GM10248 (cell line): ENCODE measurements around the gene MARCHF6.
"Not testable (repeated sequence)": the region's sequence is repeated elsewhere in the genome, so short reads cannot be mapped to it uniquely, and the experiment has no call there.

Source experiments
- CTCF ChIA-PET: fragments of 300-600 bp; sonication (Branson Sonifier 250); formaldehyde crosslinking; extraction: SDS; loops from one replicate; lab custom pipeline; 2021; ENCODE audit warnings: antibody characterized with exemption; lab: Yijun Ruan, JAX
- POLR2A ChIA-PET: fragments of 350-650 bp; sonication (Branson Sonifier 250); formaldehyde crosslinking; extraction: SDS; loops from one replicate; lab custom pipeline; 2020; ENCODE audit warnings: antibody characterized with exemption; lab: Yijun Ruan, JAX
- DNase-seq: peaks from one replicate; pipeline ENCODE4 v3.0.0; 2012; ENCODE audit errors: extremely low spot score
- TF ChIP-seq, protein P1 (sequence below): IDR thresholded peaks from 2 replicates; pipeline ENCODE4 v1.5.1; 2012; ENCODE audit warnings: mild to moderate bottlenecking, low read depth; ENCODE audit errors: extremely low read depth, missing control alignments, control extremely low read depth

Gene MARCHF6

DNA sequence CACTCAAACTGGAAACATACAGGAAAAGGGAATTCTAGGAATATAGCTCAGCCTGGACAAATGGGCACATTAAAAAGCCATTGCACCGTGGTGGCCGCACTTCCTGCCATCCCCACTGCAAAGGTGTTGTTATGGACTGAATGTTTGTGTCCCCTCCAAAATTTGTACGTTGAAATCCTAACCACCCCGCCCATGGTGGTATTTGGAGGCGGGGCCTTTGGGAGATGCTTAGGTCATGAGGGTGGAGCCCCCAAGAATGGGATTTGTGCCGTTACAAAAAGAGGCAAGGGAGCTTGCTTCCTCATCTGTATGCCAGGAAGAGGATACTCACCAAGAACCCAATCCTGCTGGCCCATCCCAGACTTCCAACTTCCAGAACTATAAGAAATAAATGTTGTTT, 44.7 kb upstream of the MARCHF6 start:
- ChIA-PET CTCF (interaction anchor here (0.7 to 1.4 kb wide), 2 partner anchors 23 to 25 kb away, joined by 3 read pairs; no protein-coding TSS in a partner anchor), POLR2A (no interaction called here)
- DNase-seq, result no peak

DNA sequence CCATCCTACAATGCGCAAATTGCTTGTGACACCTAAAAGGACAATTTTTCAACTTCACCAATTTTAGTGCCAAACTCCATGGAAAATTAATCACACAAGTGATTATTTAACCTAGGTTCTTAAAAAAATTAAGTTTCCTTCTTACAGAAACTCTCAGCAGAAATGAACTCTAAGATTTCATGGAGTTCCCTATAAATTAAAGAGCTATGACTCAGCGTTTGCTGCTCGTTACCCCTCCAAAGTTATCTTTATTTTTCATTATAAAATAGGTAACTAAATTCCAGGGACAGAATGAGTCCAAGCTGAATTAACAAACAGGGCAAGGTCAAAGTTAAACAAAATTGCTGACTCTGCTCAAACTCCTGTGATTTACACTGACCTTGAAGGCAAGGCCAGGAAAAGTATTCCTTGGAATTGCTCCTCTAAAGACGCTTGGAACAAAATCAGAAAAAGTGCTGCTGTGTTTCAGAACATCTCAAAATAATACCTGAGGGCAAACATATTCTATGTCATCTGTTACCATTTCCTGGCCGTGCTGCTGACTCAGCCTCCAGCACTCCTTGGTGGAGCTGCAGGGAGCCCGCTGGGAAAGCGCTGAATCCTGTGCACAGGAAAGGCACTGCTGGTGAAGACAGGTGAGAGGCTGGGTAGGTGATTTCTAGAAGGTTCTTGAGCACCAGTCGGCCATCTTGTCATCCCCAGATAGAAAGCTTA, 43.3 kb upstream of the MARCHF6 start:
- POLR2A ChIA-PET, result no interaction called here
- CTCF ChIA-PET, result interaction anchor here (1.2 kb wide), 1 partner anchor 26 kb away, joined by 5 read pairs; no protein-coding TSS in a partner anchor
- TF ChIP-seq, protein P1, sequence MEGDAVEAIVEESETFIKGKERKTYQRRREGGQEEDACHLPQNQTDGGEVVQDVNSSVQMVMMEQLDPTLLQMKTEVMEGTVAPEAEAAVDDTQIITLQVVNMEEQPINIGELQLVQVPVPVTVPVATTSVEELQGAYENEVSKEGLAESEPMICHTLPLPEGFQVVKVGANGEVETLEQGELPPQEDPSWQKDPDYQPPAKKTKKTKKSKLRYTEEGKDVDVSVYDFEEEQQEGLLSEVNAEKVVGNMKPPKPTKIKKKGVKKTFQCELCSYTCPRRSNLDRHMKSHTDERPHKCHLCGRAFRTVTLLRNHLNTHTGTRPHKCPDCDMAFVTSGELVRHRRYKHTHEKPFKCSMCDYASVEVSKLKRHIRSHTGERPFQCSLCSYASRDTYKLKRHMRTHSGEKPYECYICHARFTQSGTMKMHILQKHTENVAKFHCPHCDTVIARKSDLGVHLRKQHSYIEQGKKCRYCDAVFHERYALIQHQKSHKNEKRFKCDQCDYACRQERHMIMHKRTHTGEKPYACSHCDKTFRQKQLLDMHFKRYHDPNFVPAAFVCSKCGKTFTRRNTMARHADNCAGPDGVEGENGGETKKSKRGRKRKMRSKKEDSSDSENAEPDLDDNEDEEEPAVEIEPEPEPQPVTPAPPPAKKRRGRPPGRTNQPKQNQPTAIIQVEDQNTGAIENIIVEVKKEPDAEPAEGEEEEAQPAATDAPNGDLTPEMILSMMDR, result no peak
- DNase-seq, result no peak

More for the DNA sequence above, 44.7 kb upstream of the MARCHF6 start:
- TF ChIP-seq, protein P1, result no peak

DNA sequence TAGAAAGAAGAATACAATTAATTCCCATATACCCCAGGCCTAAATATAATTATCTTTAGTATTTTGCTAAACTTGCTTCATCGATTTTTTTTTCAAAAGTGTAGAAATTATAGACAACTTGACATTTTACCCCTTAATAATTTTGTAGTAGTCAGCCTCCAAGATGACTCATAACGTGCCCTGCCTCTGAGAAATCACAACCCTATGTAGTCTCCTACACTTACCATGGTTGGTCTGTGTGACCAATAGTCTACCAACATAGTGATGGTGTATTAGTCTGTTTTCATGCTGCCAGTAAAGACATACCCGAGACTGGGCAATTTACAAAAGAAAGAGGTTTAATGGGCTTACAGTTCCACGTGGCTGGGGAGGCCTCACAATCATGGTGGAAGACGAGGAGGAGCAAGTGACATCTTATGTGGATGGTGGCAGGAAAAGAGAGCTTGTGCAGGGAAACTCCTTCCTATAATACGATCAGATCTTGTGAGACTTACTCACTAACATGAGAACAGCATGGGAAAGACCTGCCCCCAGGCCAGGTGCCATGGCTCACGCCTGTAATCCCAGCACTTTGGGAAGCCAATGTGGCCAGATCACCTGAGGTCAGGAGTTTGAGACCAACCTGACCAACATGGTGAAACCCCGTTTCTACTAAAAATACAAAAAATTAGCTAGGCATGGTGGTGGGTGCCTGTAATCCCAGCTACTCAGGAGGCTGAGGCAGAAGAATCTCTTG, 42.5 kb upstream of the MARCHF6 start:
- DNase-seq, POLR2A ChIA-PET: not testable (repeated sequence)
- CTCF ChIA-PET, result interaction anchor here (1.2 to 1.4 kb wide), 2 partner anchors 20 to 27 kb away, joined by 3 to 5 read pairs; no protein-coding TSS in a partner anchor

DNA sequence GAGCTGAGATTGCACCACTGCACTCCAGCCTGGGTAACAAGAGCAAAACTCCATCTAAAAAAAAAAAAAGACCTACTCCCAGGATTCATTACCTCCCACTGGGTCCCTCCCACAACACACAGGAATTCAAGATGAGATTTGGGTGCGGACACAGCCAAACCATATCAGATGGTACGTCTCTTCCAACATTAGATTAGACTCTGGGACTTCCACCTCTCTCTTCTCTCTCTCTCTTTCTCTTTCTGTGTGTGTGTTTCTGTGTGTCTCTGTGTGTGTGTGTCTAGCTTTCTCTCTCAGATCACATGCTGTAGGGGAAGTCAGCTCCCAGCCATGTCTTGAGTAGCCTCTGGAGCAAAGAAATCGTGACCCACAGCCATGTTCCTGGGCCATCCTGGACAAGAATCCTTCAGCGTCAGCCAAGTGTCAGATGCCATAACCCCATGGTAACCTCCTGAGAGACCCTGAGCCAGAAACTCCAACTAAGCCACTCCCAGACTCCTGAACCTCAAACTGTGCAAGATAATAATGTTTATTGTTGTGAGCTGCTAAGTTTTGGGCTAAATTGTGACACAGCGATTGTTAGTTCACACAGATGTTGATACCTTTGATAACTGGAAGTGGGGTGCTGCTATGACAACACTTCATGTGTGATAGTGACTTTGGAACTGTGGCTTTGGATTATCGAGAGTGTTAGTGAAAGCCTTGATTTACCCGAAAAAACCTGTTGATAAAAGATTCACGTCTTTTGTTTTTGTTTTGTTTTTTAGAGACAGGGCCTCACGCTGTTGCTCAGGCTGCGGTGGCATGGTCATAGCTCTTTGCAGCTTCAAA, 41.7 kb upstream of the MARCHF6 start:
- DNase-seq, result no peak
- POLR2A ChIA-PET, result no interaction called here
- CTCF ChIA-PET, result interaction anchor here (1.4 to 1.5 kb wide), 2 partner anchors 15 to 19 kb away, joined by 3 read pairs; no protein-coding TSS in a partner anchor
- TF ChIP-seq, protein P1, result no peak

DNA sequence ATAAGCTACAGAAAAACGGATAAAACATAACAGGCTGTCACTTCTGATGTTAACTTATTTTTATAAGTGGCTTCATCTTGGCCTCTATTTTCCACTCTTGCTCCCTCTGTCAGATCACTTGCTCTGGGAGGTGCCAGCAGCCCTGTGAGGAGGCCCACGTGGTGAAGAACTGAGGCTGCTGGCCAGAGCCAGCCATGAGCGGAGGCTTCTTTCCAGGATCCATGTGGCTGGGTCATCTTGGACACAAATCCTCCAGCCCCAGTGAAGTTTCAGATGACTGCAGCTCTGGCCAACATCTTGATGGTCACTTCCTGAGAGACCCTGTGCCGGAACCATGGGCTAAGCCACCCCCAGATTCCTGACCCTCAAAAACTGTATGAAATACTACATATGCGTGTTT, 38.3 kb upstream of the MARCHF6 start:
- TF ChIP-seq, protein P1, result no peak
- DNase-seq, result no peak
- CTCF ChIA-PET, result interaction anchor here (1.8 kb wide), 1 partner anchor 11 kb away, joined by 4 read pairs; no protein-coding TSS in a partner anchor
- POLR2A ChIA-PET, result no interaction called here

DNA sequence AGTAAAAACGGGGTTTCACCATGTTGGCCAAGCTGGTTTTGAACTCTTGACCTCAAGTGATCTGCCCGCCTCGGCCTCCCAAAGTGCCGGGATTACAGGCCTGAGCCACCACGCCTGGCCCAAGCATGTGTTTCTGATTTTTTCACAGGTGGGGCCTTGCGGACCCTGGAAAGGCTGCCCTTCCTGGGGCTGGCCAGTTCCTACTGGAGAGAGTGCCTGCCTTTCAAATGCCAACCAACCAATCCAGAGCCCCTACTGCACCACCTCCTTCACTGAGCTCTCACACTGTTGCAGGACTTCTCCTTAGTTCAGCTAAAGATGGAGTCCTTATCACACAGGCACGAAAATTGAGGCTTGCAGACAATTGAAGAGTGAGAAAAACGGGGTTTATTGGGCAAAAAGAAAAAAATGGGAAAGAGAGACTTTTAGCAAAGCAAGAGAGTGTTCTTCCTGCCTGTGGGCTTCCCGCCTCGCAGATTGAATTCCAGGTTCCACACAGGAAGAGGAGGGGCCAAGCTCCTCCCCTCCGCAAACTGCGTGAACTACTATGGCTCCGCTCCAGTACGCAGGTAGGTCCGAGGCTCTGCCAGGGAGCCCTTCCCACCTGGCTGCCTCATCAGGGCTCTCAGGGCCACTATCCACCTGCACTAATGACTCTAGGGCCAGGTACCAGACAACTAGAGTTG, 37.5 kb upstream of the MARCHF6 start:
- POLR2A ChIA-PET, result no interaction called here
- DNase-seq, result no peak
- CTCF ChIA-PET, result interaction anchor here (1.8 kb wide), 1 partner anchor 10 kb away, joined by 4 read pairs; no protein-coding TSS in a partner anchor
- TF ChIP-seq, protein P1, result no peak
